ENCODE data around the gene ATP6V0B.

DNA sequence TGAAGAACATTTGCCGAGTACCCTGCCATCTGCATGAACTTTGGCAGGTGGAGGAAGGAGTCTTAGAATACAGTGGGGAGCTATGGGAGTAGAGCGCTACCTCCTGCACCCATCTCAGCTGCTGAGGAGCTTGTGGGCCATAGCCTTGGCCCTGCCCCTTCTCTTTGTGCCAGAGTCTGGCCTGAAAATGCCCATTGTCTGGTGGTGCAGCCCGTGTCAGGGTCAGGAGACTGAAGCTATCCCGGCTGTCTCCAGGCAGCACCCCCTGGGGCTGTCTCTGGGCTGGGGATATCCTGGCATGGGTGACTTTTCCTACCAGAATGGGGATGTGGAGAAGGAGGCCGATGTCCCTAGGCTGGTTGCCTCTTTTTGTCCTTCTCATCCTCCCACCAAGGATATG is 20.7 kb upstream of the ATP6V0B start:
- TF ChIP-seq POLR2A (IDR thresholded peaks at IDR 0.05) (no peak), CTCF (IDR thresholded peaks at IDR 0.05) (no peak)

Measured in heart left ventricle (tissue), 13 donors.